Lung (tissue), 12 donors: Measurements from ENCODE around the gene CCDC78. TPM values are rescaled to one million over a fixed set of nuclear protein-coding genes. Genes with fewer than 3 reads are reported as not detected.

Experiments used
- ATAC-seq: fragments of 200-7000 bp; cut with Tn5 transposase; one replicate; pipeline ENCODE4 v1.9.1; 2020; ENCODE audit warnings: moderate number of reproducible peaks; ENCODE audit not compliant: insufficient read depth, low FRiP score
- DNase-seq, 3 donors: peaks; one replicate each; pipeline ENCODE4 v3.0.0-alpha.2; 2013 to 2017
- H3K27ac ChIP-seq, 2 donors: one replicate each; pipeline ENCODE4 v1.5.1; 2013; ENCODE audit warnings: mild to moderate bottlenecking in 2 of 2, moderate library complexity in 2 of 2, control low read depth in 1 of 2, inconsistent platforms in 1 of 2, low read depth in 1 of 2, low read length in 1 of 2
- H3K27me3 ChIP-seq, 3 donors: one replicate each; pipeline ENCODE4 v1.5.1; 2013; ENCODE audit warnings: low read length in 2 of 3; ENCODE audit not compliant: control insufficient read depth in 3 of 3, insufficient read depth in 3 of 3
- H3K36me3 ChIP-seq, 4 donors: one replicate each; pipeline ENCODE4 v1.5.1; 2013; ENCODE audit warnings: low read length in 4 of 4, mild to moderate bottlenecking in 1 of 4, moderate library complexity in 1 of 4; ENCODE audit not compliant: control insufficient read depth in 4 of 4, insufficient read depth in 4 of 4
- H3K4me1 ChIP-seq, 5 donors: one replicate each; pipeline ENCODE4 v1.5.1; 2013; ENCODE audit warnings: low read length in 5 of 5, mild to moderate bottlenecking in 2 of 5, moderate library complexity in 1 of 5; ENCODE audit not compliant: control insufficient read depth in 5 of 5, insufficient read depth in 5 of 5
- H3K4me3 ChIP-seq: one replicate; pipeline ENCODE4 v1.5.1; 2013; ENCODE audit warnings: mild to moderate bottlenecking, control low read depth, moderate library complexity
- H3K9ac ChIP-seq, 2 donors: one replicate each; pipeline ENCODE4 v1.5.1; 2013; ENCODE audit warnings: low read length in 2 of 2, control low read depth in 1 of 2; ENCODE audit not compliant: insufficient read depth in 1 of 2
- H3K9me3 ChIP-seq, 4 donors: one replicate each; pipeline ENCODE4 v1.5.1; 2013; ENCODE audit warnings: low read length in 3 of 4, mild to moderate bottlenecking in 1 of 4, moderate library complexity in 1 of 4; ENCODE audit not compliant: control insufficient read depth in 4 of 4, insufficient read depth in 3 of 4
- WGBS, 2 donors: extraction: QIAGEN DNeasy Blood & Tissue Kit; methylation state at CpG; one replicate each; pipeline ENCODE4 v1.1.7; 2013; 5-methylcytosine and 5-hydroxymethylcytosine counted together
- polyA plus RNA-seq, 2 donors: library from polyadenylated mRNA; stranded (reverse); fragments of 200-250 nt; gene quantifications; one replicate each; pipeline ENCODE4 v1.2.1, GENCODE V29; 2013
- total RNA-seq, 2 donors: library from RNA; depleted of rRNA in 1 of 2; stranded (reverse); fragments of >200 nt in 1 of 2; gene quantifications; one replicate each; pipeline ENCODE4 v1.2.1, GENCODE V29; 2014 to 2021
- TF ChIP-seq, protein P1 (sequence below): IDR thresholded peaks from 2 replicates; pipeline ENCODE4 v1.5.1; 2012; ENCODE audit warnings: mild to moderate bottlenecking; ENCODE audit errors: control extremely low read depth, extremely low read depth
- donor health status: control.
- donor health status: control.
- donor health status: Bipolar disorder and iron deficiency.
- donor health status: healthy.
- donor health status: DM: yes; HTN: yes; CAD: no.

CCDC78 gene
- total and polyA plus RNA-seq, 4 donors: 25.6 to 71.6 (median 37.0) TPM

DNA sequence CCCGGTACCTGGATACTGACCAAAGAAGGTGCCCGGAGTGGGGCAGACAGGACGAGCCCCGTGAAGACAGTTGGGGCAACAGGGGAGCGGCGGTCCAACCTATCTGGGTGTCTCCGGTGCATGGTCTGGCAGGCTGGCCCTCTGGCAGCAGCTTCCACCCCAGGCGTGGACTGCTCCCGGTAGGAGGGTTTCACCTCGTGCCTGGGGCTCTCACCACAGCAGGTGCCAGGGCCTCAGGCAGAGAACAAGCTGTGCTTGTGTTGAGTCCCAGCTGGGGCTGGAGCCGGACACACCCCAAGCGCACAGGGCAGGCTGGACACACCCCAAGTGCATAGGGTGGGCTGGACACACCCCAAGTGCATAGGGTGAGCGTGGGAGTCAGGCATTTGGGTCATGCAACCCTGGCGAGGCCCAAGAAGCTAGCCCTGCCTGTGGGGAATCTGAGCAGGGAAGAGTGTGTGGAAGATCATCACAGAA, 19.1 kb downstream of the CCDC78 start:
- DNase-seq (no peak), ATAC-seq (no peak)
- TF ChIP-seq, protein P1, sequence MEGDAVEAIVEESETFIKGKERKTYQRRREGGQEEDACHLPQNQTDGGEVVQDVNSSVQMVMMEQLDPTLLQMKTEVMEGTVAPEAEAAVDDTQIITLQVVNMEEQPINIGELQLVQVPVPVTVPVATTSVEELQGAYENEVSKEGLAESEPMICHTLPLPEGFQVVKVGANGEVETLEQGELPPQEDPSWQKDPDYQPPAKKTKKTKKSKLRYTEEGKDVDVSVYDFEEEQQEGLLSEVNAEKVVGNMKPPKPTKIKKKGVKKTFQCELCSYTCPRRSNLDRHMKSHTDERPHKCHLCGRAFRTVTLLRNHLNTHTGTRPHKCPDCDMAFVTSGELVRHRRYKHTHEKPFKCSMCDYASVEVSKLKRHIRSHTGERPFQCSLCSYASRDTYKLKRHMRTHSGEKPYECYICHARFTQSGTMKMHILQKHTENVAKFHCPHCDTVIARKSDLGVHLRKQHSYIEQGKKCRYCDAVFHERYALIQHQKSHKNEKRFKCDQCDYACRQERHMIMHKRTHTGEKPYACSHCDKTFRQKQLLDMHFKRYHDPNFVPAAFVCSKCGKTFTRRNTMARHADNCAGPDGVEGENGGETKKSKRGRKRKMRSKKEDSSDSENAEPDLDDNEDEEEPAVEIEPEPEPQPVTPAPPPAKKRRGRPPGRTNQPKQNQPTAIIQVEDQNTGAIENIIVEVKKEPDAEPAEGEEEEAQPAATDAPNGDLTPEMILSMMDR: no peak
- Histone ChIP-seq H3K36me3 (no peaks in the 10 kb centered on the region), H3K4me1 (no peaks in the 10 kb centered on the region), H3K9me3 (peaks cover 0 to 5% (median 0%) of the 10 kb centered on the region in 4 donors), H3K4me3 (no peak overlapping the region), H3K27ac (no peak overlapping the region), H3K9ac (no peak overlapping the region), H3K27me3 (peaks cover 11 to 59% (median 32%) of the 10 kb centered on the region in 3 donors)
- 37 to 55% methylated on average over 14 of the region's 14 CpGs for WGBS, 2 donors

DNA sequence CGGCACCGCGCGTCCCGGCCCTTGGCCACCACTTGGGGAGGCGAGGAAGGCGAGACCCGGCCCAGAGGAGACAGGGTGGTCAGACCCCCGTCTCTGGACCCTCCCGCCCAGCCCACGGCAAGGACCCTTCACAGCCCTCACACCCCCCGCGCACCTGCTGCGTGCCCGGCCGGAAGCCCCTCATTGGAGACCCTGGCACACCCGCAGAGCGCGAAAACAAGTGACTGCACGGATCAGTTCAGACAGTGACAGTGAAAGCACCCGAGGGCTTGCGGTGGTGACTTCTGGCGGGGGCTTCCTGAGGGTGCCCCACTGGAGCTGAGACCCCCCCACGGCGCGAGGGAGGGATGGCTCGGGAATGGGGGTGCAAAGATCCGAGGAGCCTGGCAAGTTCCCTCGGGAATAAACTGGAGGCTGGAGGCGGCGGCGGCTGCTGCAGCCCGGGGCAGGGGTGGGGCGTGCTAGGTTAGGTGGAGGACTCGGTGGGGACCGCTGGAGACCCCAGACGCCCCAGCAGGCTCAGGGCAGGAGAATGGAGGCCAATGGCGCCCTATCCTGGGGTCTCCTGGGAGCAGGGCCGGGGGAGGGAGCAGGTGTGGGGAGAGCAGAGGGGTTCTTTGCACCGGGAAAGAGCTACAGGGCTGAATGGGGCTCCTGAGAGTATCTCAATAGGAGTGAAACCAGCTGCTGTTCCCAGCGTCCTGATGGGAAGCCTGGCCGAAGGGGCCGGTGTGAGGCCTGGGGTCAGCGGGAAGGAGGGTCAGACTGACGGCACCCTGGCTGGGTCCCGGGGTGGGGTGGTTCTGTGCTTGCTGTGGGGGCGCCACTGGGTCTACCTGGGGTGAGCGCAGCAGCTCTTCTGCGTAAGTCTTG, 19.8 kb downstream of the CCDC78 start:
- no peak for DNase-seq
- Histone ChIP-seq H3K4me3 (no peak overlapping the region), H3K36me3 (no peaks in the 10 kb centered on the region), H3K27ac (no peak overlapping the region), H3K4me1 (no peaks in the 10 kb centered on the region), H3K27me3 (peaks cover 11 to 64% (median 38%) of the 10 kb centered on the region in 3 donors), H3K9ac (no peak overlapping the region), H3K9me3 (peaks cover 0 to 5% (median 0%) of the 10 kb centered on the region in 4 donors)
- TF ChIP-seq, protein P1: no peak
- WGBS, 2 donors: 5 to 7% methylated on average over 42 to 49 of the region's 49 CpGs
- no peak for ATAC-seq

- TF ChIP-seq, protein P1: no peak
- Histone ChIP-seq H3K4me1 (no peaks in the 10 kb centered on the region), H3K36me3 (no peaks in the 10 kb centered on the region), H3K9ac (no peak within 1 kb of the TSS), H3K27ac (no peak within 1 kb of the TSS), H3K4me3 (no peak within 1 kb of the TSS), H3K27me3 (peaks cover 11 to 69% (median 38%) of the 10 kb centered on the region in 3 donors), H3K9me3 (peaks cover 0 to 5% (median 0%) of the 10 kb centered on the region in 4 donors)
- ATAC-seq: no peak
- WGBS, 2 donors: 1 to 2% methylated on average over 31 to 115 of the region's 115 CpGs
- no peak for DNase-seq
Measured at GRCh38 chr16:705431-706188, 20.6 kb downstream of the CCDC78 start, which contains the start of gene FBXL16. TSS of gene FBXL16 (minus strand) at chr16:705801. CDS start at chr16:697405, 8,396 bp downstream.
